K562 (cell line): ENCODE data around the gene ELK4. TPM values are rescaled to one million over a fixed set of nuclear protein-coding genes. Genes with fewer than 3 reads are reported as not detected.

Experiments
- ATF2 ChIP-seq: sonication (generic); formaldehyde crosslinking; IDR thresholded peaks from 2 replicates; pipeline ENCODE4 v1.8.1; 2022; ENCODE audit warnings: missing genetic modification reagents
- BRF1 ChIP-seq: IDR thresholded peaks from 3 replicates; pipeline ENCODE4 v1.6.1; 2011; ENCODE audit warnings: borderline replicate concordance, mild to moderate bottlenecking; ENCODE audit not compliant: insufficient read length; ENCODE audit errors: extremely low read depth
- CEBPZ ChIP-seq: fragments of 150-350 bp; IDR thresholded peaks from 2 replicates; pipeline ENCODE4 v1.6.1; 2014; ENCODE audit warnings: low read depth, mild to moderate bottlenecking, low read length, borderline replicate concordance
- DDX20 ChIP-seq: fragments of 450-650 bp; IDR thresholded peaks from 2 replicates; pipeline ENCODE4 v1.6.1; 2016; ENCODE audit warnings: missing genetic modification characterization, low read depth, mild to moderate bottlenecking, missing compliant biosample characterization, moderate library complexity
- FOXP4 ChIP-seq: sonication (generic); formaldehyde crosslinking; IDR thresholded peaks from 2 replicates; pipeline ENCODE4 v1.8.0; 2022; ENCODE audit warnings: mild to moderate bottlenecking, missing genetic modification reagents, borderline replicate concordance
- HNRNPL ChIP-seq: fragments of 200-400 bp; formaldehyde crosslinking; IDR thresholded peaks from 2 replicates; pipeline ENCODE4 v1.6.1; 2017; ENCODE audit warnings: low read depth, mild to moderate bottlenecking, low read length
- MLLT1 ChIP-seq, 2 experiments: fragments of 450-650 bp; IDR thresholded peaks; 2 replicates each; pipeline ENCODE4 v1.6.1; 2016
- PCBP1 ChIP-seq: fragments of 200-400 bp; formaldehyde crosslinking; IDR thresholded peaks from 2 replicates; pipeline ENCODE4 v1.6.1; 2018; ENCODE audit warnings: mild to moderate bottlenecking, low read depth, low read length; ENCODE audit not compliant: poor library complexity, severe bottlenecking
- SIX5 ChIP-seq, 2 experiments: IDR thresholded peaks; 2 replicates each; pipeline ENCODE4 v1.6.1; 2011; ENCODE audit warnings: low read length in 2 of 2, borderline replicate concordance in 1 of 2, low read depth in 1 of 2, mild to moderate bottlenecking in 1 of 2, moderate library complexity in 1 of 2; ENCODE audit not compliant: insufficient read depth in 1 of 2
- TFAP4 ChIP-seq: sonication (generic); formaldehyde crosslinking; IDR thresholded peaks from 2 replicates; pipeline ENCODE4 v1.8.0; 2022; ENCODE audit warnings: missing genetic modification reagents, mild to moderate bottlenecking, moderate library complexity, borderline replicate concordance
- U2AF1 ChIP-seq: fragments of 200-400 bp; formaldehyde crosslinking; optimal IDR thresholded peaks from 2 replicates; pipeline ENCODE3; 2017; ENCODE audit warnings: mild to moderate bottlenecking, low read depth, low read length, moderate library complexity
- YY1 ChIP-seq, 3 experiments: IDR thresholded peaks; 2 replicates each; pipeline ENCODE4 v1.6.1; 2011; ENCODE audit warnings: low read length in 2 of 3, mild to moderate bottlenecking in 2 of 3, moderate library complexity in 2 of 3, borderline replicate concordance in 1 of 3, control low read depth in 1 of 3, low read depth in 1 of 3; ENCODE audit not compliant: insufficient read depth in 3 of 3, insufficient replicate concordance in 2 of 3, control insufficient read depth in 1 of 3, insufficient read length in 1 of 3; ENCODE audit errors: extremely low read depth in 1 of 3
- ZNF282 ChIP-seq: sonication (generic); formaldehyde crosslinking; IDR thresholded peaks from 2 replicates; pipeline ENCODE4 v1.8.1; 2023; ENCODE audit warnings: missing genetic modification reagents
- ZNF324 ChIP-seq: fragments of 250-450 bp; sonication (Bioruptor Pico); IDR thresholded peaks from 2 replicates; pipeline ENCODE4 v1.4.0; 2020; ENCODE audit warnings: mild to moderate bottlenecking
- polyA plus RNA-seq, 8 experiments: library from polyadenylated mRNA; depleted of rRNA in 4 of 8; stranded (reverse) in 5 of 8; unstranded in 3 of 8; fragments of >200 nt; fragmentation: Nextera tagmentation in 2 of 8; fragmentation: Illumina TruSeq in 1 of 8; extraction: Ambion mirVana in 2 of 8; extraction: Trizol in 1 of 8; gene quantifications; 2 replicates each; pipeline versions ENCODE4 v1.2.1 to v1.2.3, GENCODE V29; 2011 to 2014; ENCODE audit warnings: inconsistent platforms in 1 of 8, missing spikeins in 1 of 8
- total RNA-seq, 7 experiments: library from RNA; depleted of rRNA in 6 of 7; stranded (reverse); fragments of >200 nt in 6 of 7; fragmentation: Illumina TruSeq in 2 of 7; extraction: Trizol in 2 of 7; gene quantifications; 2 replicates each; pipeline versions ENCODE4 v1.2.1 to v1.2.3, GENCODE V29; 2011 to 2021; ENCODE audit warnings: low replicate concordance in 1 of 7

ELK4 gene
- total and polyA plus RNA-seq, 9 of the 15 experiments (the other 6 are each of a cell fraction or from before 2014, with no cell fraction given): 2.0 to 21.7 (median 9.2) TPM

GRCh38 chr1:205631768-205632668 is at the start of gene ELK4 (continued):
- TF ChIP-seq MLLT1 (IDR thresholded peaks at IDR 0.05) (peak in 1 of 2 experiments; percentile 36; a peak in 1 of 4 replicates), U2AF1 (no peak), PCBP1 (no peak), HNRNPL (peak; percentile 44; the same call in 1 of the 2 replicates), ATF2 (no peak), SIX5 (IDR thresholded peaks at IDR 0.05; ENCODE audit: borderline replicate concordance in 1 of 2, insufficient read depth in 1 of 2, low read depth in 1 of 2, low read length in 2 of 2) (no peak), YY1 (IDR thresholded peaks at IDR 0.05; ENCODE audit: borderline replicate concordance in 1 of 3, control insufficient read depth in 1 of 3, extremely low read depth in 1 of 3, insufficient read depth in 3 of 3, insufficient read length in 1 of 3, insufficient replicate concordance in 2 of 3, low read depth in 1 of 3, low read length in 2 of 3) (peak in 2 of 3 experiments; percentile 56 to 59), TFAP4 (CRISPR knock-in tag) (peak; percentile 88), ZNF282 (CRISPR knock-in tag) (no peak), DDX20 (tag) (no peak), BRF1 (no peak), FOXP4 (CRISPR knock-in tag) (peak; percentile 94), ZNF324 (CRISPR knock-in tag) (0 out of 2 replicates have a peak, but pooled peaks have one; percentile 6), CEBPZ (no peak)
